OCI-LY1 (cell line): ENCODE results near the gene SMDT1.

Experiments used
- H2AFZ ChIP-seq: fragments of 200-600 bp; sonication (generic), shearing (Covaris generic); 2 replicates; pipeline ENCODE4 v1.6.0; 2014; ENCODE audit warnings: antibody characterized with exemption, mild to moderate bottlenecking, low read length
- H3F3A ChIP-seq: fragments of 200-600 bp; sonication (generic), shearing (Covaris generic); 2 replicates; pipeline ENCODE4 v1.6.0; 2014; ENCODE audit warnings: mild to moderate bottlenecking, antibody characterized with exemption, low read length, moderate library complexity; ENCODE audit not compliant: insufficient read depth
- H3K27ac ChIP-seq: fragments of 200-600 bp; sonication (generic); 2 replicates; pipeline ENCODE4 v1.5.1; 2014; ENCODE audit warnings: low read length, mixed run types, mild to moderate bottlenecking, low read depth; ENCODE audit not compliant: poor library complexity, severe bottlenecking
- H3K27me3 ChIP-seq: fragments of 200-600 bp; sonication (generic); 2 replicates; pipeline ENCODE4 v1.6.0; 2014; ENCODE audit warnings: antibody characterized with exemption, mild to moderate bottlenecking, low read length, moderate library complexity; ENCODE audit not compliant: insufficient read depth
- H3K36me3 ChIP-seq: fragments of 200-600 bp; sonication (generic); 2 replicates; pipeline ENCODE4 v1.6.1; 2014; ENCODE audit warnings: mild to moderate bottlenecking, antibody characterized with exemption, low read length, moderate library complexity, mixed read lengths; ENCODE audit not compliant: insufficient read depth
- H3K4me1 ChIP-seq: fragments of 200-600 bp; sonication (generic); 2 replicates; pipeline ENCODE4 v1.5.1; 2014; ENCODE audit warnings: mild to moderate bottlenecking, low read length, moderate library complexity; ENCODE audit not compliant: insufficient read depth, severe bottlenecking
- H3K4me2 ChIP-seq: fragments of 200-600 bp; sonication (generic), shearing (Covaris generic); 2 replicates; pipeline ENCODE4 v1.6.1; 2014; ENCODE audit warnings: low read length
- H3K4me3 ChIP-seq: fragments of 200-600 bp; sonication (generic); 2 replicates; pipeline ENCODE4 v1.5.1; 2014; ENCODE audit warnings: low read length, low read depth, mild to moderate bottlenecking, mixed read lengths; ENCODE audit not compliant: poor library complexity, severe bottlenecking
- H3K79me2 ChIP-seq: fragments of 200-600 bp; shearing (Covaris generic); 2 replicates; pipeline ENCODE4 v1.6.1; 2016; ENCODE audit warnings: mixed run types, low read length, mixed read lengths; ENCODE audit not compliant: insufficient read depth
- H3K9ac ChIP-seq: fragments of 200-600 bp; sonication (generic), shearing (Covaris generic); 2 replicates; pipeline ENCODE4 v1.6.1; 2014; ENCODE audit warnings: mild to moderate bottlenecking, low read length, mixed read lengths
- H3K9me2 ChIP-seq: fragments of 200-600 bp; sonication (generic), shearing (Covaris generic); 2 replicates; pipeline ENCODE4 v1.6.1; 2014; ENCODE audit warnings: low read depth, mild to moderate bottlenecking, low read length, mixed read lengths
- H3K9me3 ChIP-seq: fragments of 200-600 bp; shearing (Covaris generic); 2 replicates; pipeline ENCODE4 v1.6.1; 2014; ENCODE audit warnings: low read length, mixed read lengths
- H4K20me1 ChIP-seq: fragments of 200-600 bp; sonication (generic), shearing (Covaris generic); 2 replicates; pipeline ENCODE4 v1.6.0; 2016; ENCODE audit warnings: mild to moderate bottlenecking, low read length; ENCODE audit not compliant: insufficient read depth
- EZH2 ChIP-seq: fragments of 200-600 bp; sonication (generic), shearing (Covaris generic); IDR thresholded peaks from 2 replicates; pipeline ENCODE4 v1.8.0; 2017; ENCODE audit warnings: borderline replicate concordance, mixed run types, mild to moderate bottlenecking, antibody characterized with exemption, low read length, moderate library complexity, mixed read lengths
- TF ChIP-seq, protein P1 (sequence below): fragments of 200-600 bp; sonication (generic), shearing (Covaris generic); IDR thresholded peaks from 2 replicates; pipeline ENCODE4 v1.5.1; 2017; ENCODE audit warnings: mild to moderate bottlenecking, antibody characterized with exemption, low read length, moderate library complexity, mixed read lengths

The SMDT1 gene

DNA sequence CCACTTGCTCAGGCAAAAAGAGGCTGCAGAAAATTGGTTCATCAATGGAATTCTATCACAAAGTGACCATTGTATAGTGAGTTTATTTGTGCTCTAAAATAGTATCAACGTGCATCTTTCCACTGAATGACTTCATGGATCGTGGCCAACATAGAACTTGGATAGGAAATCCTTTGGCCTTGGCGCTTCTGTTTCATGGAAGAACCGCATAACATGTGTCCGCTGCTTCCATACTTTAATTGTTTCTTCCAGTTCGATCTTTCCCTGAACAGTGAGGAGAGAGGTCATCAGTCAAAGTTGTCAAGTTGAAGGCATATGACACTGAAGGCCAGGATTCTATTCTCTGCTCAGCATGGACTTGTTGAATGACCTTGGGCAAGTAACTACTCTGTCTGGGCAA, 6.6 kb downstream of the SMDT1 start:
- Histone ChIP-seq H3K4me2 (no peak overlapping the region), H3K4me3 (no peak overlapping the region), H3K4me1 (peaks cover 13% of the 10 kb centered on the region), H3K36me3 (peaks cover 71% of the 10 kb centered on the region), H3K9me2 (no peaks in the 10 kb centered on the region), H3F3A (no peaks in the 10 kb centered on the region), H4K20me1 (no peaks in the 10 kb centered on the region), H3K79me2 (peaks cover 26% of the 10 kb centered on the region), H3K27me3 (no peaks in the 10 kb centered on the region), H3K9ac (no peak overlapping the region), H3K27ac (no peak overlapping the region), H2AFZ (no peak overlapping the region), H3K9me3 (peaks cover 5% of the 10 kb centered on the region; the same call in 1 of the 2 replicates)
- TF ChIP-seq EZH2, result no peak
- TF ChIP-seq, protein P1, sequence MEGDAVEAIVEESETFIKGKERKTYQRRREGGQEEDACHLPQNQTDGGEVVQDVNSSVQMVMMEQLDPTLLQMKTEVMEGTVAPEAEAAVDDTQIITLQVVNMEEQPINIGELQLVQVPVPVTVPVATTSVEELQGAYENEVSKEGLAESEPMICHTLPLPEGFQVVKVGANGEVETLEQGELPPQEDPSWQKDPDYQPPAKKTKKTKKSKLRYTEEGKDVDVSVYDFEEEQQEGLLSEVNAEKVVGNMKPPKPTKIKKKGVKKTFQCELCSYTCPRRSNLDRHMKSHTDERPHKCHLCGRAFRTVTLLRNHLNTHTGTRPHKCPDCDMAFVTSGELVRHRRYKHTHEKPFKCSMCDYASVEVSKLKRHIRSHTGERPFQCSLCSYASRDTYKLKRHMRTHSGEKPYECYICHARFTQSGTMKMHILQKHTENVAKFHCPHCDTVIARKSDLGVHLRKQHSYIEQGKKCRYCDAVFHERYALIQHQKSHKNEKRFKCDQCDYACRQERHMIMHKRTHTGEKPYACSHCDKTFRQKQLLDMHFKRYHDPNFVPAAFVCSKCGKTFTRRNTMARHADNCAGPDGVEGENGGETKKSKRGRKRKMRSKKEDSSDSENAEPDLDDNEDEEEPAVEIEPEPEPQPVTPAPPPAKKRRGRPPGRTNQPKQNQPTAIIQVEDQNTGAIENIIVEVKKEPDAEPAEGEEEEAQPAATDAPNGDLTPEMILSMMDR, result no peak

DNA sequence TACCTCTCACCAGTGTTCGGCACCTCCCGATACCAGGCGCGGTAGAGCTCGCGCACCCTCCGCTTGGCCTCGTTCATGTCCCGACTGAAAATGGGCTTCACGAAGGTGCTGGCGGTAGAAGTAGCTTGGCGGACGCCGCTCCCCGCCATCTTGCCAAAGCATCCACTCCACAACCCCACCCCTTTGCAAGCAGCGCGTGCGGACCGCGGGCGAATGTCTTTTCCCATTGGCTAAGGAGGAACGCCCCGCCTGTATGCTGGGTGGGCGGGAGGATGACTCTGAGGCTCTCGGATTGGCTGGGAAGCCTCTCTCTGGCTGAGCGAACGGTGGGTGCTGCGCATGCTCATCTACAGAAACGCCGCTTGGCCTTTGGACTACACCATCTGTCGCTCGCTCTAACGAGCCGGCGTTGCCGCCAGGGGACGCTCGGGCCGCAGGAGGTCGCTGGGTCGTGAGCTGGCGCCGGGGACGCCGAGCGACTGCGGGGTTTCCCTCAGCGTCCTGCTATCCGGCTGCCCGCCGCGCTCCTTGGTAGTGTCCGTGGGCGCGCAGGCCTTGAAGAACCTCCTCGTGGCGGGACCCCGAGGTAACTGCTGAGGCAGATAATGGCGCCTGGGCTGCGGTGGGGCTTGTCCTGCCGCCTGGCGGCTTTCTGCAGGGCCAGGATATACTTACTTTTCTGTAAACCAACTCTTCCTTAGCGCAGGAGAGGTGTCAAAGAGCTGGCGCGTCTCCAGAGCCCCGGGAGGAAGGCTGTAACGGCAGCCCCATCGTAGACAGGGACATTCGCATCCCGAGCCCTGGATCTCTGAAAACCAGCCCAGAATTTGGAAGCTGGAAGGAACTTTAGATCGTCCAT, 11.3 kb downstream of the SMDT1 start, which contains the start of gene NDUFA6:
TSS of gene NDUFA6 (minus strand) at position 177 of the 859 bp plus-strand sequence. CDS start at position 149, 28 bp downstream.
- H3K9ac ChIP-seq, result peak within 1 kb of the TSS; percentile 95
- peaks cover 25% of the 10 kb centered on the region for H3K79me2 ChIP-seq
- peak within 1 kb of the TSS; percentile 50; the same call in 1 of the 2 replicates for H2AFZ ChIP-seq
- no peaks in the 10 kb centered on the region for H3K9me2 ChIP-seq
- H3K27ac ChIP-seq, result peak within 1 kb of the TSS; percentile 80
- H3K27me3 ChIP-seq, result no peaks in the 10 kb centered on the region
- H4K20me1 ChIP-seq, result no peaks in the 10 kb centered on the region
- no peaks in the 10 kb centered on the region for H3F3A ChIP-seq
- H3K36me3 ChIP-seq, result peaks cover 28% of the 10 kb centered on the region
- H3K4me1 ChIP-seq, result peaks cover 22% of the 10 kb centered on the region
- TF ChIP-seq EZH2, result no peak
- TF ChIP-seq, protein P1, result peak; percentile 91
- H3K9me3 ChIP-seq, result peaks cover 5% of the 10 kb centered on the region; the same call in 1 of the 2 replicates
- H3K4me3 ChIP-seq, result peak within 1 kb of the TSS; percentile 90
- H3K4me2 ChIP-seq, result peak within 1 kb of the TSS; percentile 81

DNA sequence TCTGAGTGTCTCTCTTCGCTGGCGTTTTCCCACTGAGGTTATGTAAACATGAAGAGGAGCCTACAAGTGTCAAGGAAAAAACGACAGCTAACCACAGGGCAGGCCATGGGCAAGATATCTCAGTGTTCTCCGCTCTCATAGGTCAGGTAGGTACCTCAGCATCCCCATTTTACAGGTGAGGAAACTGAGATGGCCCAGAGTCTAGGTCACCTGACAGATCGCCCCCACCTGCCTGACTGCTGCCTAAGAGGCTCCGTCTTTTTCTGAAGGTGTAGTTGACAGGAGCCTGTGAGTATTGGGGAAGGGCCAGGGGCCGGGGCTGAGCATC, 11.9 kb downstream of the SMDT1 start:
- H3K9me3 ChIP-seq, result peaks cover 5% of the 10 kb centered on the region; the same call in 1 of the 2 replicates
- 0 out of 2 replicates have a peak overlapping the region, but pooled peaks have one; percentile 50 for H2AFZ ChIP-seq
- peak overlapping the region; percentile 35 for H3K27ac ChIP-seq
- H3K79me2 ChIP-seq, result peaks cover 25% of the 10 kb centered on the region
- H3K9ac ChIP-seq, result peak overlapping the region; percentile 76
- TF ChIP-seq, protein P1, result no peak
- no peak for TF ChIP-seq EZH2
- H3K9me2 ChIP-seq, result no peaks in the 10 kb centered on the region
- H3K4me2 ChIP-seq, result peak overlapping the region; percentile 81
- peak overlapping the region; percentile 90 for H3K4me3 ChIP-seq
- H3F3A ChIP-seq, result no peaks in the 10 kb centered on the region
- peaks cover 22% of the 10 kb centered on the region for H3K4me1 ChIP-seq
- no peaks in the 10 kb centered on the region for H4K20me1 ChIP-seq
- H3K36me3 ChIP-seq, result peaks cover 22% of the 10 kb centered on the region
- no peaks in the 10 kb centered on the region for H3K27me3 ChIP-seq
